GM23338 (cell line): ENCODE data around the gene TBC1D21. TPM values are rescaled to one million over a fixed set of nuclear protein-coding genes. Genes with fewer than 3 reads are reported as not detected.

Source experiments
- ATAC-seq: fragments of 200-7000 bp; cut with Tn5 transposase; 3 replicates; pipeline ENCODE4 v1.9.1; 2020
- DNase-seq: peaks from one replicate; pipeline ENCODE4 v3.0.0-alpha.2; 2015; ENCODE audit warnings: low spot score
- H2AFZ ChIP-seq: fragments of 200-600 bp; sonication (generic); 2 replicates; pipeline ENCODE4 v1.8.0; 2016; ENCODE audit warnings: antibody characterized with exemption, mild to moderate bottlenecking, moderate library complexity
- H3F3A ChIP-seq: fragments of 200-600 bp; sonication (generic); replicated peaks from 2 replicates; pipeline ENCODE4 v1.8.0; 2017; ENCODE audit warnings: antibody characterized with exemption, mixed run types, low read depth
- H3K27ac ChIP-seq: fragments of 200-600 bp; sonication (generic); 2 replicates; pipeline ENCODE4 v1.6.1; 2016; ENCODE audit warnings: low read depth
- H3K27me3 ChIP-seq: fragments of 200-600 bp; sonication (generic); 2 replicates; pipeline ENCODE4 v1.8.0; 2016; ENCODE audit warnings: mild to moderate bottlenecking, mixed run types, moderate library complexity; ENCODE audit not compliant: insufficient read depth
- H3K36me3 ChIP-seq: fragments of 200-600 bp; sonication (generic); 2 replicates; pipeline ENCODE4 v1.8.0; 2016; ENCODE audit warnings: mild to moderate bottlenecking; ENCODE audit not compliant: insufficient read depth
- H3K4me1 ChIP-seq: fragments of 200-600 bp; sonication (generic); 2 replicates; pipeline ENCODE4 v1.8.0; 2016; ENCODE audit warnings: mild to moderate bottlenecking, moderate library complexity; ENCODE audit not compliant: insufficient read depth
- H3K4me2 ChIP-seq: fragments of 200-600 bp; sonication (generic); 2 replicates; pipeline ENCODE4 v1.7.1; 2017; ENCODE audit warnings: mixed run types
- H3K4me3 ChIP-seq: fragments of 200-600 bp; sonication (generic); 2 replicates; pipeline ENCODE4 v1.6.1; 2016; ENCODE audit warnings: mixed run types
- H3K79me2 ChIP-seq: fragments of 200-600 bp; sonication (generic); replicated peaks from 2 replicates; pipeline ENCODE4 v1.8.0; 2017; ENCODE audit warnings: mild to moderate bottlenecking; ENCODE audit not compliant: insufficient read depth
- H3K9me2 ChIP-seq: fragments of 200-600 bp; sonication (generic); 2 replicates; pipeline ENCODE4 v1.8.0; 2017; ENCODE audit not compliant: insufficient read depth
- H4K20me1 ChIP-seq: fragments of 200-600 bp; sonication (generic); replicated peaks from 2 replicates; pipeline ENCODE4 v1.8.0; 2017; ENCODE audit warnings: mild to moderate bottlenecking; ENCODE audit not compliant: insufficient read depth
- H3K27ac Mint-ChIP-seq: 2 replicates; pipeline ENCODE4 v1.8.0; 2020; ENCODE audit warnings: inconsistent platforms, mild to moderate bottlenecking, moderate library complexity, mixed read lengths
- H3K27me3 Mint-ChIP-seq: 3 replicates; pipeline ENCODE4 v1.8.0; 2022; ENCODE audit warnings: low read depth, mild to moderate bottlenecking, moderate library complexity, mixed read lengths, inconsistent platforms; ENCODE audit not compliant: insufficient read depth, poor library complexity
- H3K36me3 Mint-ChIP-seq: 3 replicates; pipeline ENCODE4 v1.8.0; 2021; ENCODE audit warnings: low read depth, mild to moderate bottlenecking, inconsistent platforms, moderate library complexity, mixed read lengths
- H3K4me1 Mint-ChIP-seq: 3 replicates; pipeline ENCODE4 v1.8.0; 2020; ENCODE audit warnings: mild to moderate bottlenecking, inconsistent platforms, mixed read lengths
- H3K4me3 Mint-ChIP-seq: 3 replicates; pipeline ENCODE4 v1.8.0; 2021; ENCODE audit warnings: moderate library complexity, mild to moderate bottlenecking, inconsistent platforms, mixed read lengths
- H3K9me3 Mint-ChIP-seq: 3 replicates; pipeline ENCODE4 v1.8.0; 2020; ENCODE audit warnings: moderate library complexity, mild to moderate bottlenecking, inconsistent platforms, mixed read lengths
- EZH2 ChIP-seq: fragments of 200-600 bp; sonication (generic); IDR thresholded peaks from one replicate; pipeline ENCODE4 v1.8.0; 2017; ENCODE audit warnings: antibody characterized with exemption, mild to moderate bottlenecking, low read depth; ENCODE audit not compliant: unreplicated experiment
- EZH2phosphoT487 ChIP-seq: fragments of 200-600 bp; sonication (generic); IDR thresholded peaks from one replicate; pipeline ENCODE4 v1.8.1; 2018; ENCODE audit warnings: antibody characterized with exemption; ENCODE audit not compliant: unreplicated experiment
- NANOG ChIP-seq: IDR thresholded peaks from 2 replicates; pipeline ENCODE4 v1.6.1; 2016; ENCODE audit warnings: antibody characterized with exemption, borderline replicate concordance
- POLR2AphosphoS5 ChIP-seq: IDR thresholded peaks from 2 replicates; pipeline ENCODE4 v1.6.1; 2016; ENCODE audit warnings: antibody characterized with exemption, low read depth
- STAT1 ChIP-seq: IDR thresholded peaks from one replicate; pipeline ENCODE4 v1.6.1; 2016; ENCODE audit warnings: antibody characterized with exemption; ENCODE audit not compliant: unreplicated experiment
- ZNF114 ChIP-seq: fragments of 250-450 bp; sonication (Bioruptor Pico); IDR thresholded peaks from 2 replicates; pipeline ENCODE4 v1.5.0; 2020; ENCODE audit warnings: mild to moderate bottlenecking, moderate library complexity
- ZNF331 ChIP-seq: fragments of 250-450 bp; sonication (Bioruptor Pico); IDR thresholded peaks from 2 replicates; pipeline ENCODE4 v1.5.0; 2020; ENCODE audit warnings: low read depth, mild to moderate bottlenecking, moderate library complexity
- polyA plus RNA-seq: library from polyadenylated mRNA; unstranded; fragments of >200 nt; fragmentation: Nextera tagmentation; extraction: Ambion mirVana; gene quantifications from 2 replicates; pipeline ENCODE4 v1.2.1, GENCODE V29; 2016
- total RNA-seq: library from RNA; depleted of rRNA; stranded (reverse); fragments of >200 nt; shearing (Covaris generic); gene quantifications from 2 replicates; pipeline ENCODE4 v1.2.3, GENCODE V29; 2014
- TF ChIP-seq, protein P1 (sequence below): IDR thresholded peaks from 2 replicates; pipeline ENCODE4 v1.6.1; 2016; ENCODE audit warnings: antibody characterized with exemption
- TF ChIP-seq, protein P2 (sequence below), 2 experiments: fragments of 200-600 bp in 1 of 2; sonication (generic) in 1 of 2; conservative IDR thresholded peaks; 2 replicates each; pipeline versions ENCODE4 v1.5.1 to v1.6.1; 2016 to 2017; ENCODE audit warnings: antibody characterized with exemption in 2 of 2, low read depth in 2 of 2, mild to moderate bottlenecking in 2 of 2, moderate library complexity in 1 of 2

The TBC1D21 gene
- total and polyA plus RNA-seq, 2 experiments from 2014 or later = not detected

DNA sequence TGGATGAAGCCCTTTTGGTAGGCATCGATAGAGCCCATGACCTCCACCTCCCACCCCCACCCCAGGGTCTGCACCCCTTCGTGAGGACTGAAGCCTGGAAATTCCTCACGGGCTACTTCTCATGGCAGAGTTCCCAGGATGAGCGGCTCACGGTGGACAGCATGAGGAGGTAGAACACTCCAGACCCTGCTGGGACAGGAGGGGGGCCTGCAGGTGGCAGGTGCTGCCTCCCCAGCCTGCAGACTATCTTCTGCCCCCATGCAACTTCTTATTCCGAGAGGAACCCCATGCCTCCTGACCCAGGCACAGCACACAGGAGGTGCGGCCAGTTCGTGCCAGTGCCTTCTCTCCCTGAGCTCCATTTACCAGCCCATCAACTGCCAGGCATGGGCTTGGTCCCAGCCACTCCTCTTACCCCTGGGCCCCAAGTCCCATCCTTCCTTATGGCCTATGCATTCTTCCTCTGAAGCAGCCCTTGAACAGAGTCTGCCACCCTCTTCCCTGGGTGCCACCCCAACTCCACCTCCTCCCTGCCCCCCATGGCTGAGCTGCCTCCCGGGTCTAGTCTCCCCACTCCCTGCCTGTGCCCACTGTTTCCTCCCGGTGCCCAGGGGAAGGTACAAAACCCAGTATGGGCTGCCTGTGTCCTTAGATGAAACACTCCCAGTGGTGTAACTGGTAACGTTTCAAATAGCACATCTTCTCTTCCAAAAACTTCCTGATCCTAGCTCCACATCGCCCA is 8.4 kb downstream of the TBC1D21 start:
- no peak for ATAC-seq
- no peaks in the 10 kb centered on the region for H3F3A ChIP-seq
- TF ChIP-seq STAT1 = no peak
- no peak for TF ChIP-seq EZH2
- TF ChIP-seq ZNF114 (CRISPR knock-in tag) = no peak
- no peak for TF ChIP-seq NANOG
- TF ChIP-seq POLR2AphosphoS5 = no peak
- TF ChIP-seq, protein P1, sequence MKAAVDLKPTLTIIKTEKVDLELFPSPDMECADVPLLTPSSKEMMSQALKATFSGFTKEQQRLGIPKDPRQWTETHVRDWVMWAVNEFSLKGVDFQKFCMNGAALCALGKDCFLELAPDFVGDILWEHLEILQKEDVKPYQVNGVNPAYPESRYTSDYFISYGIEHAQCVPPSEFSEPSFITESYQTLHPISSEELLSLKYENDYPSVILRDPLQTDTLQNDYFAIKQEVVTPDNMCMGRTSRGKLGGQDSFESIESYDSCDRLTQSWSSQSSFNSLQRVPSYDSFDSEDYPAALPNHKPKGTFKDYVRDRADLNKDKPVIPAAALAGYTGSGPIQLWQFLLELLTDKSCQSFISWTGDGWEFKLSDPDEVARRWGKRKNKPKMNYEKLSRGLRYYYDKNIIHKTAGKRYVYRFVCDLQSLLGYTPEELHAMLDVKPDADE = no peak
- TF ChIP-seq, protein P2, sequence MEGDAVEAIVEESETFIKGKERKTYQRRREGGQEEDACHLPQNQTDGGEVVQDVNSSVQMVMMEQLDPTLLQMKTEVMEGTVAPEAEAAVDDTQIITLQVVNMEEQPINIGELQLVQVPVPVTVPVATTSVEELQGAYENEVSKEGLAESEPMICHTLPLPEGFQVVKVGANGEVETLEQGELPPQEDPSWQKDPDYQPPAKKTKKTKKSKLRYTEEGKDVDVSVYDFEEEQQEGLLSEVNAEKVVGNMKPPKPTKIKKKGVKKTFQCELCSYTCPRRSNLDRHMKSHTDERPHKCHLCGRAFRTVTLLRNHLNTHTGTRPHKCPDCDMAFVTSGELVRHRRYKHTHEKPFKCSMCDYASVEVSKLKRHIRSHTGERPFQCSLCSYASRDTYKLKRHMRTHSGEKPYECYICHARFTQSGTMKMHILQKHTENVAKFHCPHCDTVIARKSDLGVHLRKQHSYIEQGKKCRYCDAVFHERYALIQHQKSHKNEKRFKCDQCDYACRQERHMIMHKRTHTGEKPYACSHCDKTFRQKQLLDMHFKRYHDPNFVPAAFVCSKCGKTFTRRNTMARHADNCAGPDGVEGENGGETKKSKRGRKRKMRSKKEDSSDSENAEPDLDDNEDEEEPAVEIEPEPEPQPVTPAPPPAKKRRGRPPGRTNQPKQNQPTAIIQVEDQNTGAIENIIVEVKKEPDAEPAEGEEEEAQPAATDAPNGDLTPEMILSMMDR (conservative IDR thresholded peaks at IDR 0.05; ENCODE audit: low read depth in 2 of 2) = no peak
- no peaks in the 10 kb centered on the region for H3K4me1 ChIP-seq
- Mint-ChIP-seq H3K9me3 (no peaks in the 10 kb centered on the region), H3K36me3 (no peaks in the 10 kb centered on the region), H3K27me3 (peaks cover 3% of the 10 kb centered on the region), H3K4me1 (peaks cover under 1% of the 10 kb centered on the region; the same call in 2 of the 3 replicates), H3K27ac (no peak overlapping the region), H3K4me3 (no peak overlapping the region)
- H3K27me3 ChIP-seq = no peaks in the 10 kb centered on the region
- H2AFZ ChIP-seq = no peak overlapping the region
- H4K20me1 ChIP-seq = no peaks in the 10 kb centered on the region
- H3K4me2 ChIP-seq = no peak overlapping the region
- H3K79me2 ChIP-seq = no peaks in the 10 kb centered on the region
- H3K9me2 ChIP-seq = no peaks in the 10 kb centered on the region
- DNase-seq = no peak
- H3K4me3 ChIP-seq = no peak overlapping the region
- H3K27ac ChIP-seq = no peak overlapping the region
- no peaks in the 10 kb centered on the region for H3K36me3 ChIP-seq

DNA sequence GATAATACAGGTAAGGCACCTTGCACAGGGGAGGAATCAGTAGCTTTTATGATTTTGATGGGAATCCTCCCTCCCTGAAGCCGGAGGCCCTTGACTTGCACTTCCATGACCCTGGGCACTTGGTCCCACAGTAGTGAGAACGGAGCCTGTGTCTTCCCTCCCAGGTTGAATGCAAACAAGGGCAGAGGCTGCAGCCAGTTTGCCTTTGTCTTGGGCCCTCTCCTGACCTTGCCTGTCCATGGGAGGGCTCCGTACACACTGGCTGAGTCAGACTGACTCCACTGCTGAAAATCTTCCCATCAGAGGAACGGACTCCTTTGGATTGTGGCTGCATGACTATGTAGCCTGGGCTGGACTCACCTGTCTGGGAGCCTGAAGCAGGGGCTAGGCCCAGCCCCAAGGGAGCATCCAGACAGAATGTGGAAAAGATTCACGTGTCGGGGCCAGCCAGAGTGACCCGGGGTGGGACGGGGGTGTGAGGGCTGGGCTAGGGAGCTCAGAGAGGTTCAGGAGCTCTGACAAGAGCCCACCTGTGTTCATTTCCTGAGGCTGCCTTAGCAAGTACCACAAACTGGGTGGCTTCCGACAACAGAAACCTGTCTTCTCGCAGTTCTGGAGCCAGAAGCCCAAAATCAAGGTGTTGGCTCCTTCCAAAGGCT is 9.5 kb downstream of the TBC1D21 start:
- Histone ChIP-seq H2AFZ (no peak overlapping the region), H3K79me2 (no peaks in the 10 kb centered on the region), H3K36me3 (no peaks in the 10 kb centered on the region), H3K4me3 (no peak overlapping the region), H4K20me1 (no peaks in the 10 kb centered on the region), H3K4me1 (no peaks in the 10 kb centered on the region), H3K9me2 (no peaks in the 10 kb centered on the region), H3F3A (no peaks in the 10 kb centered on the region), H3K27ac (no peak overlapping the region), H3K4me2 (no peak overlapping the region), H3K27me3 (no peaks in the 10 kb centered on the region)
- peaks cover 3% of the 10 kb centered on the region for H3K27me3 Mint-ChIP-seq
- H3K27ac Mint-ChIP-seq = no peak overlapping the region
- no peaks in the 10 kb centered on the region for H3K36me3 Mint-ChIP-seq
- DNase-seq (no peak), ATAC-seq (peak; percentile 59)
- no peaks in the 10 kb centered on the region for H3K4me1 Mint-ChIP-seq
- H3K9me3 Mint-ChIP-seq = no peaks in the 10 kb centered on the region
- H3K4me3 Mint-ChIP-seq = no peak overlapping the region
- no peak for TF ChIP-seq EZH2phosphoT487
- TF ChIP-seq NANOG = no peak
- TF ChIP-seq, protein P2 (conservative IDR thresholded peaks at IDR 0.05; ENCODE audit: low read depth in 2 of 2) = no peak
- no peak for TF ChIP-seq ZNF331 (CRISPR knock-in tag)
- no peak for TF ChIP-seq EZH2
- TF ChIP-seq ZNF114 (CRISPR knock-in tag) = no peak
